ENCODE data around the gene PCBD1. TPM values are rescaled to one million over a fixed set of nuclear protein-coding genes. Genes with fewer than 3 reads are reported as not detected.

Gene PCBD1
- total and polyA plus RNA-seq, 3 donors from 2014 or later = 49.6 to 71.2 (median 61.9) TPM

DNA sequence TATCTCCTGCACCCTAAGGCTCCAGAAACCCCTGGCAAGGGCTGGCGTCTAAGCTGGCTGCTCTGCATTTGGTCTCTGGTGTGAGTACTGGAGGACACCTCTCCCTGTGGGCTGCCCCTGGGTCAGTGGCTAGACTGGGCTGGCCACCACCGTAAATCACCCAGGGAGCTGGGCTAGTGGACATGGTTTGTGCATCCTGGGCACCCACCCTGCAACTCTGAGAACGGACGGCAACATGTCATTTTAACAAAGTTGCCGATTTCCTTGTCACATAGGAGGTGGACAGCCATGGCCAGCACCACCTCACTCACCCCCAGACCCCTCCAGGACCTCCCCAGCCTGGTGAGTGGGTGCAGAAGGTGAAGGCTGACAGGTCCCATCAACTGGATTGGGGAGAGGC is 26.8 kb upstream of the PCBD1 start:
- no peak for TF ChIP-seq CTCF (IDR thresholded peaks at IDR 0.05)
- TF ChIP-seq POLR2A (IDR thresholded peaks at IDR 0.05) = no peak
- WGBS, 2 donors = 87 to 92% methylated on average over 3 to 5 of the region's 5 CpGs
- Histone ChIP-seq H3K4me3 (no peak overlapping the region), H3K9me3 (no peaks in the 10 kb centered on the region), H3K4me1 (no peaks in the 10 kb centered on the region), H3K36me3 (ENCODE audit: low read depth, missing control alignments) (no peaks in the 10 kb centered on the region), H3K27ac (no peak overlapping the region), H3K27me3 (no peaks in the 10 kb centered on the region)
- DNase-seq = no peak
- intact Hi-C loops (cut with DNase I; ENCODE audit: low total_unique reads) = no loop called here

DNA sequence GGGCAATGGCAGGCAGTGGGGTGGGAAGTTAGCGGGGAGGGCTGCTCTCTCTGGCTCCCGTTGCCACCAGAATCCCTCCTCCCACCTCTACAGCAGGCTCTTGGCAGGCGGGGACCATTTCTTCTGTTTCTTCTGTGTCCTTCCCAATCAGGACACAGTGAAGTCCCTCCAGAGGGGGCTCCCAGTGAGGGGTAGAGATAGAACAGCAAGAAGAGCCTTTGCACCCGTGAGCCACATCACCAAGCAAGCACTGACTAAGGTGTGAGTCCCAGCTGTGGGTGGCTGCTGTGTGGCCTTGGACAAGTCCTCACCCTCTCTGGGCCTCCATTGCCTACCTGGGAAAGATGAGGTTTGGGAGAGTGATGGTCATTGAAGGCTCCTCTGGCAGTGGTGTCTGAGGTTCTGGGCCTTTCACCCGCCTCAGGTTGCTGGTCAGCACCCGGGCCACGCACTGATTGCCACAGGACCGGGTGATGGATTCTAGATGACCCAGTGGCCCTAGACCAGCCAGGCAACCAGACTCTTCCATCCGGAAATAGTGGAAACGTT is 26.0 kb upstream of the PCBD1 start:
- no peaks in the 10 kb centered on the region for H3K4me1 ChIP-seq
- H3K27ac ChIP-seq = no peak overlapping the region
- intact Hi-C loops (cut with DNase I; ENCODE audit: low total_unique reads) = no loop called here
- no peaks in the 10 kb centered on the region for H3K27me3 ChIP-seq
- DNase-seq = no peak
- H3K4me3 ChIP-seq = no peak overlapping the region
- TF ChIP-seq POLR2A (IDR thresholded peaks at IDR 0.05) (no peak), CTCF (IDR thresholded peaks at IDR 0.05) (no peak)
- WGBS, 2 donors = 75 to 85% methylated on average over 3 to 10 of the region's 10 CpGs
- no peaks in the 10 kb centered on the region for H3K9me3 ChIP-seq
- no peaks in the 10 kb centered on the region for H3K36me3 ChIP-seq (ENCODE audit: low read depth, missing control alignments)

- Histone ChIP-seq H3K4me3 (no peak overlapping the region), H3K27ac (no peak overlapping the region), H3K9me3 (no peaks in the 10 kb centered on the region), H3K27me3 (no peaks in the 10 kb centered on the region), H3K36me3 (ENCODE audit: low read depth, missing control alignments) (no peaks in the 10 kb centered on the region), H3K4me1 (no peaks in the 10 kb centered on the region)
- WGBS, 2 donors = 92 to 93% methylated on average over 2 to 3 of the region's 3 CpGs
- no peak for DNase-seq
- no peak for TF ChIP-seq POLR2A (IDR thresholded peaks at IDR 0.05)
- TF ChIP-seq CTCF (IDR thresholded peaks at IDR 0.05) = no peak
- intact Hi-C loops (cut with DNase I; ENCODE audit: low total_unique reads) = no loop called here
These were observed 25.5 kb upstream of the PCBD1 start for GRCh38 chr10:70913893-70914240.

DNA sequence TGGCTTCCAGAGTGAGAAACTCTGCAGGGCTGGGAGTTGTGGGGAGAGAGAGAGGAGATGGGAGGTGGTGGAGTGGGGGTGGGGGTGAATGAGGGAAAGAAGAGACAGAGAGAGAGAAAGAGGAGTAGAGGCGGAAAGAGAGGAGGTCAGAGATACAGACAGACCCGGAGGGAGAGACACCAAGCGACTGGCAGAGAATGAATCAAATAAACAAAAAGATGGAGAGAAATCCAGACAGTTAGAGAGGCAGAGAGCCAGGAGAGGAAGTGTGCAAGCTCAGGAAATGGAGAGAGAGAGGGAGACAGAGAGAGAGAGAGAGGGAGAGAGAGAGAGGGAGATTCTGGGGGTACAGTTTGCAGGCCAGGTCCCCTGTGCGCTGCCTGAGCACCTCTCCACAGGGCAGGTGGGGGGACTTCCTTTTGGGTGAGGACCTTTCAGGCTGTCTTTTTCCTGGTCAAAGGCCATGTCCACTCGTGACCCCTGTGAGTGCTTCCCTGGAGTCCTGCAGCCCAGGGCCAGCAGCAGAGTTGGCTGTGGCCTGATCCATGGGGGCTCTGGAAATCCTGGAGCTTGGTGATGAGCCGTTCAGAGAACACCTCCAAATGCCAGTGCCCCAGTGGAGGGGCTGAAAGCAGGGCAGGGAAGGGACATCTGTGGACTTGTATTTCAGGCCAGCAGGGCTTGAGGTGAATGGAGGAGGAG is 25.0 kb upstream of the PCBD1 start:
- no peak overlapping the region for H3K4me3 ChIP-seq
- no peak overlapping the region for H3K27ac ChIP-seq
- H3K36me3 ChIP-seq (ENCODE audit: low read depth, missing control alignments) = no peaks in the 10 kb centered on the region
- H3K27me3 ChIP-seq = no peaks in the 10 kb centered on the region
- intact Hi-C loops (cut with DNase I; ENCODE audit: low total_unique reads) = no loop called here
- WGBS, 2 donors = 71 to 74% methylated on average over 5 to 6 of the region's 6 CpGs
- H3K9me3 ChIP-seq = no peaks in the 10 kb centered on the region
- H3K4me1 ChIP-seq = no peaks in the 10 kb centered on the region
- no peak for DNase-seq
- no peak for TF ChIP-seq CTCF (IDR thresholded peaks at IDR 0.05)
- no peak for TF ChIP-seq POLR2A (IDR thresholded peaks at IDR 0.05)

DNA sequence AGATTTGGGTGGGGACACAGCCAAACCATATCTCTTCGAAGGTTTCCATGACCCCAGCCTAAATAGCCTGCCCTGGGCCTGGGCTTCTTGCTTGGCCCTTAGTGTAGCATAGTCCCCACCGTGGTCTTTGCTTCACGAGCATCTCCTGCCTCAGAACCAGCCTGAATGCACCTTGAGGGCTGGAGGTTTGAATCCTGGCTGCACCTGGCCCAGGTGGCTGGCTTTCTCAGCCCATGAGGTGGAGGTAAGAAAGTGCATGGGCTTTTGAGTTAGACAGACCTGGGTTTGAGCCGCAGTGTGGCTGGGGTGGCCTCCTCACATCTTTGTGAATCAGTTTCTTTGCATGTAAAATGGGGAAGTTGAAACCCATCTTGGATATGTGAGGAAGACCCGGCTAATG is 24.2 kb upstream of the PCBD1 start:
- H3K27ac ChIP-seq = no peak overlapping the region
- TF ChIP-seq CTCF (IDR thresholded peaks at IDR 0.05) (no peak), POLR2A (IDR thresholded peaks at IDR 0.05) (no peak)
- intact Hi-C loops (cut with DNase I; ENCODE audit: low total_unique reads) = no loop called here
- H3K36me3 ChIP-seq (ENCODE audit: low read depth, missing control alignments) = no peaks in the 10 kb centered on the region
- no peaks in the 10 kb centered on the region for H3K9me3 ChIP-seq
- H3K4me1 ChIP-seq = no peaks in the 10 kb centered on the region
- WGBS, 2 donors = 89 to 96% methylated on average over 4 to 5 of the region's 5 CpGs
- H3K27me3 ChIP-seq = no peaks in the 10 kb centered on the region
- DNase-seq = no peak
- H3K4me3 ChIP-seq = no peak overlapping the region

Data from testis (tissue), 3 donors.